RCC 7860 (cell line): Measurements from ENCODE around the gene LDLRAD3.

Experiments used
- DNase-seq: peaks from one replicate; pipeline ENCODE4 v3.0.0-alpha.2; 2015; ENCODE audit warnings: low spot score
- FAIRE-seq: peaks from 2 replicates; lab custom pipeline; 2012; peaks lifted over from hg19 to GRCh38; lab: Jason Lieb, UNC

The LDLRAD3 gene

GRCh38 chr11:36069576-36070212, 125.8 kb downstream of the LDLRAD3 start:
- DNase-seq: no peak

GRCh38 chr11:36070213-36070953, 126.5 kb downstream of the LDLRAD3 start:
- DNase-seq: no peak
- FAIRE-seq: no peak

More at GRCh38 chr11:36069576-36070212, 125.8 kb downstream of the LDLRAD3 start:
- no peak for FAIRE-seq

- DNase-seq (no peak), FAIRE-seq (no peak)
These were observed 127.1 kb downstream of the LDLRAD3 start for GRCh38 chr11:36070954-36071330.

DNA sequence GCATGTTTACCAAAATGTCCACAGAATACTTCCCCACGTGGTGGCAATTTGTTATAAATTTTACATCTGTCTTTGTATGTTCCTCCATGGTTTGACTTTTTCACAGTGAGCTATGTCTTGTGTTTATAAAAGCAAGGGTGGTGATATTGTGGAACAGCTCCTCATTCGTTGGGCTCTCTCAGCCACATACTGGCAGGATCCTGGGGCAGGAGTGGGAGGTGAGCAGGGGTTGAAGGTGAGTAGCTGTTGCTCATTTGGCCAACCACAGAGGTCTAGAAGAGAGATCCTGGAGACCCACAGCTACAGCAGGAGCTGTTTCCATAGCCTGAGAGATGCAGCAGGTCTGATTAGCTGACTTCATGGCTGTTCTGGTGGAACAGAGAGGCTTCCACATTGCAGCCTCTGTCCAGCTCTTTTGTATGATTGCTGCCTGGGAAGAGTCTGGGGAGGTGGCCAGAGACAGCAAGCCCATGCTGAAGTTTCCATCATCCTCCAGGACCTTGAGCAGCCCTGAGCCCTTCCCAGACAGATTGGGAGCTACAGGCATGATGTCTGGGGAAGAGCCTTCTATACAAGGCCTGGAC, 128.1 kb downstream of the LDLRAD3 start:
- DNase-seq (no peak), FAIRE-seq (no peak)

- DNase-seq (no peak), FAIRE-seq (no peak)
These were observed 129.7 kb downstream of the LDLRAD3 start for GRCh38 chr11:36073411-36074203.

DNA sequence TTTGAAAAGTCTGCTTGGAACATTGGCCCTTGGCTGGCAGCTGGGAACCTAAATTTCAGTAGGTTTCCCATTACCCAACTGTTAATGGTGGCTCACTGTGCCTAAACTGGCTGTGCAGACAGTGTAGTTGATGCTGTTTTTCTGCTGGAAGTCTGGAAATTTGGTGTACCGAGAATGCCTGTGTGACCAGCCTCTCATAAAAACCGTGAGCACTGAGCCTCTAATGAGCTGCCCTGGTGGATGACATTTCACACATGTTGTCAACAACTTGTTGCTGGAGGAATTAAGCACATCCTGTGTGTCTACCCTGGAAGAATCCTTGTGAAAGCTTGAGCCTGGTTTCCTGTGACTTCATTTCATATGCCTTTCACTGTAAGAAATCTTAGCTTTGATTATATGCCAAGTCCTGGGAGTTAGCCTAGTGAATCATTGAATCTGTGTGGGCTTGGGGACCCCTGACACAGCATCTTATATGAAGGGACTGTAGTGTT, 131.1 kb downstream of the LDLRAD3 start:
- DNase-seq (no peak), FAIRE-seq (no peak)

DNA sequence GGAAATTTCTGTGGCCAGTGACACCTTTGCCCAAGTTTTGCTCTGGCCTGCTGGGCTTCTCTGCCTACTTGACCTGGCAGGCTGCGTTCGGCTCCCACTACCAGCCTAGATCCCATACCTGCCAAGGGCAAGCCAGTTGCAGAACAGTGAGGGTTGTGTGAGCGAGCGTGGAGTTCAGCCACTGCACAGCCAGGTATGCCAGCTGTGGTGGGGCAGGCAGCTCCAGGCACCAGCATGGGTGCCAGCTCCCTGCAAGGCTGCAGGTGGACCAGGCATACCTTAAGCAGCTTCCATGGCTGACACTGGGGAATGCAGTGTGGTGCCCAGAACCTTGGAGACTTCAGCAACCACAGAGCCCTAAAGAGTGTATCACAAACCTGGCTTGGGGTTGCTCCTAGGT, 133.5 kb downstream of the LDLRAD3 start:
- no peak for DNase-seq
- FAIRE-seq: no peak

- FAIRE-seq (no peak), DNase-seq (no peak)
These were observed 134.2 kb downstream of the LDLRAD3 start for GRCh38 chr11:36077886-36078685.

- FAIRE-seq: no peak
- no peak for DNase-seq
These were observed 134.8 kb downstream of the LDLRAD3 start for GRCh38 chr11:36078686-36079055.

- FAIRE-seq: no peak
These were observed 136.2 kb downstream of the LDLRAD3 start for GRCh38 chr11:36079878-36080675.

DNA sequence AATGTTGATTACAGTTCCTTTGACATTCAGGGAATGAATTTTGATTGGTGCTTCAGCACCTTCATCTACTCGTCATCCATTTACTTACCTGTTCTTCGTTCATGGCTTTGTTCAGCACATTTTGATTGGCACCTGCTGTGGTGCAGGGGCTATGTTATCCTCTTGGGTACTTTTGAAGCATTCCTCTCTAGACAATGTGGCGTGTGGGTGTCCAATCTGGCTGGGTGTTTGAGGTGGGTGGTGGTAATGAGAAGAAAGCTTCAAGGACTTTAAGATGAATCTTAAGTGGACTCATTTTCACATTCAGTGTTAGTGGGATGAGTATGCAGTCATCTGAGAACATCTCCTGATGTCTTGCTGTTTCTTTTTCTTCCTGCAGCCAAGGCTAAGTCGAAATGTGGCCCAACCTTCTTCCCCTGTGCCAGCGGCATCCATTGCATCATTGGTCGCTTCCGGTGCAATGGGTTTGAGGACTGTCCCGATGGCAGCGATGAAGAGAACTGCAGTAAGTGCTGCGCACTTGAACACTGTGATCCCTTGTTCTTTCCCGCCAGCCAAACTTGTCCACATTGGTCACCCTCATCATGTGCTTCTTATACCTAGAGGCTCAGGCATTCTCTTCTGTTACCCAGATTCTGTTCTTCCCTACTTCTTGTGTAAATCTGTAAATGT, 137.5 kb downstream of the LDLRAD3 start:
- DNase-seq (no peak), FAIRE-seq (no peak)

More at GRCh38 chr11:36079878-36080675, 136.2 kb downstream of the LDLRAD3 start:
- no peak for DNase-seq

DNA sequence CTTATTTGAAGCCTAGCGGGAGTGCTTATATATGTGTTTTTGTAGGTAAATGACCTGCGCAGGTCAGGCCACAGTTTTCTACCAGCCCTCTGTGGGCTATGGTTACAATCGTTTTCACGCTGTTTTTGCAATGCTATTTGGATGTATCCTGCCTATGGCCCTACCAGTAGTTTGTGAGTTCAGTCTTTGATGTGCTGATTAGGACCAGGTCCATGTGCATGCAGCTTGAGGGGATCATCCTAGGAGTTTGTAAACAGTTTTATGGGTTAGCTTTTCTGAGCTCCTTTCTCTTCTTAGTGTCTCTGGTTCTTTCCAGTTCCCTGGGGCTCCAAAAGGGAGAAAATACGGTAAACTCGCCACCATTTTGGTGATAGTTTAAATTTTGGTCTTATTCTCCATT, 142.5 kb downstream of the LDLRAD3 start:
- FAIRE-seq (no peak), DNase-seq (no peak)

DNA sequence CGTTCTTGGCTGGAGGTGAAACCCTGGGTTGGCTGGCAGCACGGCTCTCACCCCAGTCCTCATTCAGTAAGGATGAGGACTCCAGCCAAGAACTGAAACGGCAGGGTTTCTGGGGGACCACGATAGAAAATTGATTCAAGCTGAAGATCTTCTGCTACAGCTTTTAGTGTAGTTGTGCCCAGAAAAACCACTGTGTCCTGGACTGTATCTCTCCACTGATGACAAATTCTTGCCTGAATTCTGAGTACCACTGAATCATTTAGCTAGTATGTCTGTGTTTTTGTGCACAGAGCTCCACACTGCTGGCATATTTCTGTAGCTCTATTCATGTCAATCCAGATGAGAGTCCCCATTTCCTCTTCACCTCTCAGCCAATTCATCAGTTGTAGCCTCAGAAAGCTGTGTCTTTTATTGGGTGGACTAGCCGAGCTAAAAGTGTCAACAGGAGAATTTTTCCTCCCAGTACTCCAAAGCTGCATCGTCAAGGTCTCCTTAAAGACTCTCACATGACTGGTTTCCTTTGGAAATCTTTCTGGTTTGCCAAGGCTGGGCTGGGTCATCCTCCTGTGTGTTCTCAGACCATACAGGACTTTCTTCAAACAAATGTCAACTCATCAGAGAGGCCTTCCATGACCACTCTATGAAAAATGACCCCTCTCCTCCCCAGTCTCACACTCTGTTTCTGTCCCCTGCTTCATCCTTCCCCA, 144.6 kb downstream of the LDLRAD3 start:
- FAIRE-seq (no peak), DNase-seq (no peak)

DNA sequence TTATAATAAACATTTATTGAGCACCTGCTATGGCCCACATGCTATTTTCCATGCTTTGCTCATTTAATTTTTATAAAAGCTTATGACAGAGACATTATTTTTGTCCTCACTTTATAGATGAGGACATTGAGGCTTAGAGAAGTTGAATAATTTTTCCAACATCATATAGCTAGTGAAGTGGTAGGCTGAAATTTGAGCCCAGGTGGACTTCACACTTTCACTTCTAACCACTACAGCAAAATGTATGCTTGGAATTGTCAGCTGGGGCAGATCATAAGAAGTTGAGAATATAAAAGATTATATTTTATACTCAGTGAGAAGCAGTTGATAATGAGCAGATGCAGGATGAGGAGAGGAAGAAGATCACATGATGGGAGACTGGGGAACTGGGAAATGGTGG, 146.1 kb downstream of the LDLRAD3 start:
- DNase-seq: no peak
- no peak for FAIRE-seq

GRCh38 chr11:36090356-36091109, 146.7 kb downstream of the LDLRAD3 start:
- no peak for FAIRE-seq
- DNase-seq: no peak

DNA sequence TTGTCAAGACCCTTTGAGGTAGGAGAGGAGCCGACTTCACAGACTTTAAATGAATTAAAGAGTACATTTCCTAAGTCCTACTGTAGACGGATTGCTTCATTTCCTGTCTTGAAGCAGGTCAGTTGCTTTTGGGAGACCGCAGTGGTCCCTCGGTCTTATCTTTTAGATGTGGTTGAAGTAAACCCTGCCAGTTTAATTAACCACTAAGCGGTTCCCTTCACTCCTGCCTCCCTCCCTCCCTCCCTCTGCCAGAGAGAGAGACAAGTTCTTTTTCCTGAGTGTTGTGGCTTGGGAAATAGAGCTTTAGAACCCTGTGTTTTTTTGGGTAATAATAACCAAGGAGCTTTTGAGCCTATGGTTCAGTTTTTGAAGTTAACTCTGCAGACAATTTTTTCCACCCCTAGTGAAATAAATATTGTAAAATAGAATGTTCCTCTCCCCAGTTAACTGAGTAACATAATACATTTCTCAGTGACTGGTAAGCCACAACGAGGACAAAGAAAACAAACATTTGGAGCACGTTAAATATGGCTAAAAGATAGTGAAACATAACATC, 147.5 kb downstream of the LDLRAD3 start:
- no peak for FAIRE-seq
- DNase-seq: no peak

GRCh38 chr11:36092314-36093030, 148.6 kb downstream of the LDLRAD3 start:
- DNase-seq: no peak
- FAIRE-seq: no peak
